Right lobe of liver (tissue), 6 donors: ENCODE data around the gene UBAP1. TPM values are rescaled to one million over a fixed set of nuclear protein-coding genes. Genes with fewer than 3 reads are reported as not detected.

ENCODE experiments used
- ATAC-seq, 4 donors: fragments of 200-7000 bp; cut with Tn5 transposase; one replicate each; pipeline ENCODE4 v1.9.1; 2020; ENCODE audit warnings: mild to moderate bottlenecking in 4 of 4, moderate library complexity in 4 of 4
- DNase-seq, 3 donors: peaks; one replicate each; pipeline ENCODE4 v3.0.0-alpha.2; 2020
- H3K27ac ChIP-seq, 3 donors: fragments of 200-600 bp; one replicate each; pipeline ENCODE4 v1.8.0; 2022
- H3K27me3 ChIP-seq, 2 donors: fragments of 200-600 bp; one replicate each; pipeline ENCODE4 v1.8.0; 2022
- H3K36me3 ChIP-seq, 4 donors: fragments of 200-600 bp; sonication (generic) in 1 of 4; one replicate each; pipeline versions ENCODE4 v1.5.1 to v1.8.0; 2017 to 2022; ENCODE audit warnings: control low read depth in 1 of 4
- H3K4me1 ChIP-seq, 4 donors: fragments of 200-600 bp; sonication (generic) in 1 of 4; one replicate each; pipeline versions ENCODE4 v1.5.1 to v1.8.0; 2017 to 2022; ENCODE audit warnings: control low read depth in 1 of 4
- H3K4me3 ChIP-seq, 3 donors: fragments of 200-600 bp; one replicate each; pipeline ENCODE4 v1.8.0; 2022
- H3K9me3 ChIP-seq, 4 donors: fragments of 200-600 bp; sonication (generic) in 1 of 4; one replicate each; pipeline versions ENCODE4 v1.5.1 to v1.8.0; 2017 to 2022; ENCODE audit warnings: control low read depth in 1 of 4
- CTCF ChIP-seq, 4 donors: fragments of 200-600 bp in 3 of 4; fragments of 450-650 bp in 1 of 4; IDR thresholded peaks; one replicate each; pipeline versions ENCODE4 v1.5.1 to v1.8.0; 2016 to 2022; ENCODE audit warnings: antibody characterized with exemption in 4 of 4, mild to moderate bottlenecking in 2 of 4
- POLR2A ChIP-seq: fragments of 450-650 bp; IDR thresholded peaks from one replicate; pipeline ENCODE4 v1.6.1; 2017; ENCODE audit warnings: antibody characterized with exemption, mild to moderate bottlenecking
- WGBS: methylation state at CpG from one replicate; pipeline ENCODE4 v1.1.6; 2018; ENCODE audit warnings: low coverage, low lambda C conversion rate; ENCODE audit not compliant: insufficient coverage; ENCODE audit errors: missing lambda C conversion rate; 5-methylcytosine and 5-hydroxymethylcytosine counted together
- intact Hi-C, 2 donors: fragments of 100-400 bp; cut with DNase I; formaldehyde crosslinking; loops; one replicate each; pipeline versions ENCODE4 v1.11.2 to v1.14.1; 2022
- total RNA-seq, 6 experiments: library from RNA; depleted of rRNA in 2 of 6; stranded (reverse); fragments of >200 nt in 2 of 6; fragmentation: NEBNext Ultra II Directional in 3 of 6; extraction: Animal tissue kit (Norgen Biotek cat#: 25700) in 3 of 6; gene quantifications; one replicate each; pipeline versions ENCODE4 v1.1.0 to v1.2.4, GENCODE V29; 2016 to 2023
- donor health status: DM: no; HTN: yes; CAD: no.
- donor health status: DM: no; HTN: no; CAD: no.
- donor health status: DM: no; HTN: no; CAD: no.
- donor health status: DM: no; HTN: yes; CAD: no.
- donor health status: DM: no; HTN: yes; CAD: no.

Gene UBAP1
- total RNA-seq, 6 experiments from 2014 or later: 24.3 to 38.1 (median 29.7) TPM

- peaks cover 0 to 44% (median 0%) of the 10 kb centered on the region in 4 donors for H3K4me1 ChIP-seq
- intact Hi-C loops: no loop called here
- H3K36me3 ChIP-seq: no peaks in the 10 kb centered on the region
- H3K4me3 ChIP-seq: no peak overlapping the region
- no peak for TF ChIP-seq POLR2A
- no peak for TF ChIP-seq CTCF (IDR thresholded peaks at IDR 0.05)
- peak; percentile 40 to 66 (median 48) for ATAC-seq
- WGBS: 24% methylated on average over 2 of the region's 2 CpGs
- no peaks in the 10 kb centered on the region for H3K27me3 ChIP-seq
- peak overlapping the region in 1 of 3 donors; percentile 7 for H3K27ac ChIP-seq
- no peaks in the 10 kb centered on the region for H3K9me3 ChIP-seq
- DNase-seq: no peak
Observed at GRCh38 chr9:34200092-34200491, 21.2 kb downstream of the UBAP1 start.

GRCh38 chr9:34203275-34203991, 24.6 kb downstream of the UBAP1 start:
- DNase-seq (no peak), ATAC-seq (no peak)
- TF ChIP-seq CTCF (IDR thresholded peaks at IDR 0.05) (no peak), POLR2A (no peak)
- H3K4me3 ChIP-seq: no peak overlapping the region
- intact Hi-C loops: no loop called here
- peaks cover 0 to 26% (median 0%) of the 10 kb centered on the region in 4 donors for H3K4me1 ChIP-seq
- H3K36me3 ChIP-seq: no peaks in the 10 kb centered on the region
- H3K27me3 ChIP-seq: no peaks in the 10 kb centered on the region
- 56% methylated on average over 4 of the region's 4 CpGs for WGBS
- H3K9me3 ChIP-seq: no peaks in the 10 kb centered on the region
- H3K27ac ChIP-seq: no peak overlapping the region

GRCh38 chr9:34203992-34204635, 25.3 kb downstream of the UBAP1 start:
- ATAC-seq: no peak
- Histone ChIP-seq H3K4me3 (no peak overlapping the region), H3K36me3 (no peaks in the 10 kb centered on the region), H3K9me3 (no peaks in the 10 kb centered on the region), H3K27ac (no peak overlapping the region), H3K4me1 (peaks cover 0 to 20% (median 0%) of the 10 kb centered on the region in 4 donors), H3K27me3 (no peaks in the 10 kb centered on the region)
- no peak for DNase-seq
- 47% methylated on average over 6 of the region's 6 CpGs for WGBS
- TF ChIP-seq CTCF (IDR thresholded peaks at IDR 0.05) (no peak), POLR2A (no peak)
- intact Hi-C loops: no loop called here

GRCh38 chr9:34205102-34205501, 26.3 kb downstream of the UBAP1 start:
- Histone ChIP-seq H3K4me1 (peaks cover 0 to 12% (median 0%) of the 10 kb centered on the region in 4 donors), H3K27ac (no peak overlapping the region), H3K36me3 (peaks cover 0 to under 1% (median 0%) of the 10 kb centered on the region in 4 donors), H3K27me3 (no peaks in the 10 kb centered on the region), H3K4me3 (no peak overlapping the region), H3K9me3 (no peaks in the 10 kb centered on the region)
- ATAC-seq (no peak), DNase-seq (no peak)
- intact Hi-C loops: no loop called here
- TF ChIP-seq POLR2A (no peak), CTCF (IDR thresholded peaks at IDR 0.05) (no peak)
